Measurements from ENCODE around the gene TRIO.

- TF ChIP-seq ZBTB33 (IDR thresholded peaks at IDR 0.05; ENCODE audit: borderline replicate concordance, low read depth) (no peak), CTCF (IDR thresholded peaks at IDR 0.05) (no peak), REST (IDR thresholded peaks at IDR 0.05; ENCODE audit: low read depth, low read length) (no peak), EP300 (IDR thresholded peaks at IDR 0.05; ENCODE audit: borderline replicate concordance in 1 of 2, low read depth in 1 of 2, low read length in 1 of 2) (no peak), RAD21 (IDR thresholded peaks at IDR 0.05; ENCODE audit: low read length) (no peak), YY1 (IDR thresholded peaks at IDR 0.05; ENCODE audit: low read depth) (no peak), RFX5 (IDR thresholded peaks at IDR 0.05; ENCODE audit: low read length) (no peak), USF2 (IDR thresholded peaks at IDR 0.05; ENCODE audit: borderline replicate concordance, low read depth, low read length) (no peak), POLR2AphosphoS5 (IDR thresholded peaks at IDR 0.05; ENCODE audit: low read depth, low read length) (no peak), EZH2phosphoT487 (IDR thresholded peaks at IDR 0.05; ENCODE audit: borderline replicate concordance, low read depth) (no peak), JUND (IDR thresholded peaks at IDR 0.05) (no peak)
These were observed 351 bp downstream of the TRIO start for GRCh38 chr5:14143546-14143840.
